GM12874 (cell line): ENCODE results near the gene EFNB1.

Source experiments
- CTCF ChIP-seq: IDR thresholded peaks from 2 replicates; pipeline ENCODE4 v1.5.1; 2011; ENCODE audit warnings: low read depth, mild to moderate bottlenecking, control low read depth, low read length, moderate library complexity; ENCODE audit not compliant: insufficient read depth

The EFNB1 gene

GRCh38 chrX:68835468-68835867 is 6.6 kb downstream of the EFNB1 start:
- TF ChIP-seq CTCF, result no peak

DNA sequence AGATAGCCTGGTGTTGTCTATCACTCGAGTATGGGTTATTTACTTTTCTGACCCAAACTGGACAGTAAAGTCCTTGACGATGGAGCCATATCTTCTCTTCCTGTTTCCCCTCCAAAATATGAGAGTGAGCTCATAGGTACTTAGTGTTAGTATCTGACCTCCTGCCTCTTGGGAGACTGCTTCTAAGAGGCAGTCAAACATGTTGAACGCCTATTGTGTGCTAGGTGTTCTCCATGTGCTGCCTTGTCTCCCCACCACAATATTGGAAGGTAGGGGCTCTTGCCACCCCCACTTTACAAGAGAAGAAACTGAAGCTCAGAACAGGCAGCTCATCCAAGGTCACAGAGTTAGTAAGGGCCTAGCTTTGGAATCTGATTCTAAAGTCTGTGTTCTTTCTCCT is 8.3 kb downstream of the EFNB1 start:
- no peak for TF ChIP-seq CTCF

GRCh38 chrX:68838571-68838910 is 9.7 kb downstream of the EFNB1 start:
- no peak for TF ChIP-seq CTCF

- TF ChIP-seq CTCF, result no peak
Observed at GRCh38 chrX:68839771-68840170, 10.9 kb downstream of the EFNB1 start.

DNA sequence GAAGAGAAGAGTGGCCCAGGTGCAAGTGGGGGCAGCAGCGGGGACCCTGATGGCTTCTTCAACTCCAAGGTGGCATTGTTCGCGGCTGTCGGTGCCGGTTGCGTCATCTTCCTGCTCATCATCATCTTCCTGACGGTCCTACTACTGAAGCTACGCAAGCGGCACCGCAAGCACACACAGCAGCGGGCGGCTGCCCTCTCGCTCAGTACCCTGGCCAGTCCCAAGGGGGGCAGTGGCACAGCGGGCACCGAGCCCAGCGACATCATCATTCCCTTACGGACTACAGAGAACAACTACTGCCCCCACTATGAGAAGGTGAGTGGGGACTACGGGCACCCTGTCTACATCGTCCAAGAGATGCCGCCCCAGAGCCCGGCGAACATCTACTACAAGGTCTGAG is 11.4 kb downstream of the EFNB1 start:
- TF ChIP-seq CTCF, result no peak

DNA sequence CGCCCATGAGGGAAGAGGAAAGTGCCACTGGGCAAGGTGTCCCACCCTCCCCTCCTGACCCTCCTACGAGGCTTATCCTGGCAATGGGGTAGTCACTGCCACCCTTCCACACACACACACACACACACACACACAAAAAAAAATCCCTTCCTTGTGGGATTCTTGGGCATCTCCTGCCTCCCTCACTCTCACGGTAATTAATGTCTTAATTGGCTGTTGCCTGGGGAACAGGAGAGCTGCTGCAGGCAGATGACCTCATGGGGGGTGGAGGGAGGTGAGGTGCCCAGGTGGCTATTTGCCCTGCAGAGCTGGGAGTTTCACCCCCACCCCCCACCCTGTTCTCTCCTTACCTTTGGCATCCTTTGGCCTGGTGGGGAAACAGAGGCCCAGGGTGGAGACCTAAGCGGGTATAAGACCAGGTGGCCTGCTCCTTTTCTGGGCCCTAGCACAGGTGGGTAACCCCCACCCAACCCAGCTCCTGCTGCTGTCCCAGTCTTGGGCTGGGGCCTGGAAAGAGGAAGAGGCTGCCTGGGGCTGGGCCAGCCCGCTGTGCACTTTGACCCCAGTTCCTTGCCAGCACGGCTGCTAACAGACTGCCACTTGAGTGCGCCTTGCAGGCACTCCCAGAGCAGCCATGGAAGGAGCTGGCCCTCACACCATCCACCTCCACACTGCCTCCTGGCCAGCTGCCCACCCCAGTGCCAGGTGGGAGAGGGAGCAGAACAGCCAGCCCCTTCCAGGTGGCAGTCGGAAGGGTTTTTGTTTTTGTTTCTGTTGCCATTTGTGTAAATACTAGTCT is 12.6 kb downstream of the EFNB1 start:
- TF ChIP-seq CTCF, result no peak

DNA sequence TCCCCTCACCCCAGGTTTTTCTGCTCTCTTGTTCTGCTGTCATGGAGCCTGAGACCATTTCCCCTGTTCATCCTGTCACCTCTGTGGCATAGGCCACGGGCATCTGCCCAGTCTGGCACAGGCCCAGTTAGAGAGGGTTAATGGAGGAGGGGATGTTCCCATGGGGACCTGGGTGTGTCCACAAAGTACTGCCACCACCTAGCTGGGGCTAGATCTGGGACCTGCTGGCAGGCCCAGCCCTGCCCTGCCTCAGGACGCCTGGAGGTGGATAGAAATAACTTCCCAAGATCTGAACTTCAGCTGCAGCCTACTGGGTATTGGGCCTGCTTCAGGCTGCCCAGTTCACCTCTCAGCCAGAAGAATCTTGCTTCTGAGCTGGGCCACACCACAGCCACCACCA is 13.5 kb downstream of the EFNB1 start:
- TF ChIP-seq CTCF, result no peak
